Measurements from ENCODE around the gene ZSCAN5B. TPM values are rescaled to one million over a fixed set of nuclear protein-coding genes. Genes with fewer than 3 reads are reported as not detected.

ZSCAN5B gene
- total and polyA plus RNA-seq, 2 of the 8 experiments (the other 6 are each of a cell fraction or from before 2014, with no cell fraction given) = not detected

DNA sequence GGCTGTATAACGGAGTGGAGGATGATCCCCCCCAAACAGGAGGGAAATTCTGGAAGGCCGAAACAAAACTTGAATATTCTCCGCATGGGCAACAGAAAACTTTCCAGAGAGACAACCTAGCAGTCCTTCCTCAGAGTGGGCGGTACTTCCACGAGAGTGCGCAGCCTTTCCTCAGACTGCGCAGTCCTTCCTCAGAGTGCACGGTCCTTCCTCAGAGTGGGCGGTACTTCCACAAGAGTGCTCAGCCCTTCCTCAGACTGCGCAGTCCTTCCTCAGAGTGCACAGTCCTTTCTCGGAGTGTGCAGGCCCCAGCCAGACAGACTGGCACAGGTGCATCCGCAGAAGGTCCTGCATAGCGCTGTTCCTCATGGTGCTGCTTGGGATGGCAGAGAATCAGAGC is 34.5 kb downstream of the ZSCAN5B start (continued):
- TF ChIP-seq, protein P1, sequence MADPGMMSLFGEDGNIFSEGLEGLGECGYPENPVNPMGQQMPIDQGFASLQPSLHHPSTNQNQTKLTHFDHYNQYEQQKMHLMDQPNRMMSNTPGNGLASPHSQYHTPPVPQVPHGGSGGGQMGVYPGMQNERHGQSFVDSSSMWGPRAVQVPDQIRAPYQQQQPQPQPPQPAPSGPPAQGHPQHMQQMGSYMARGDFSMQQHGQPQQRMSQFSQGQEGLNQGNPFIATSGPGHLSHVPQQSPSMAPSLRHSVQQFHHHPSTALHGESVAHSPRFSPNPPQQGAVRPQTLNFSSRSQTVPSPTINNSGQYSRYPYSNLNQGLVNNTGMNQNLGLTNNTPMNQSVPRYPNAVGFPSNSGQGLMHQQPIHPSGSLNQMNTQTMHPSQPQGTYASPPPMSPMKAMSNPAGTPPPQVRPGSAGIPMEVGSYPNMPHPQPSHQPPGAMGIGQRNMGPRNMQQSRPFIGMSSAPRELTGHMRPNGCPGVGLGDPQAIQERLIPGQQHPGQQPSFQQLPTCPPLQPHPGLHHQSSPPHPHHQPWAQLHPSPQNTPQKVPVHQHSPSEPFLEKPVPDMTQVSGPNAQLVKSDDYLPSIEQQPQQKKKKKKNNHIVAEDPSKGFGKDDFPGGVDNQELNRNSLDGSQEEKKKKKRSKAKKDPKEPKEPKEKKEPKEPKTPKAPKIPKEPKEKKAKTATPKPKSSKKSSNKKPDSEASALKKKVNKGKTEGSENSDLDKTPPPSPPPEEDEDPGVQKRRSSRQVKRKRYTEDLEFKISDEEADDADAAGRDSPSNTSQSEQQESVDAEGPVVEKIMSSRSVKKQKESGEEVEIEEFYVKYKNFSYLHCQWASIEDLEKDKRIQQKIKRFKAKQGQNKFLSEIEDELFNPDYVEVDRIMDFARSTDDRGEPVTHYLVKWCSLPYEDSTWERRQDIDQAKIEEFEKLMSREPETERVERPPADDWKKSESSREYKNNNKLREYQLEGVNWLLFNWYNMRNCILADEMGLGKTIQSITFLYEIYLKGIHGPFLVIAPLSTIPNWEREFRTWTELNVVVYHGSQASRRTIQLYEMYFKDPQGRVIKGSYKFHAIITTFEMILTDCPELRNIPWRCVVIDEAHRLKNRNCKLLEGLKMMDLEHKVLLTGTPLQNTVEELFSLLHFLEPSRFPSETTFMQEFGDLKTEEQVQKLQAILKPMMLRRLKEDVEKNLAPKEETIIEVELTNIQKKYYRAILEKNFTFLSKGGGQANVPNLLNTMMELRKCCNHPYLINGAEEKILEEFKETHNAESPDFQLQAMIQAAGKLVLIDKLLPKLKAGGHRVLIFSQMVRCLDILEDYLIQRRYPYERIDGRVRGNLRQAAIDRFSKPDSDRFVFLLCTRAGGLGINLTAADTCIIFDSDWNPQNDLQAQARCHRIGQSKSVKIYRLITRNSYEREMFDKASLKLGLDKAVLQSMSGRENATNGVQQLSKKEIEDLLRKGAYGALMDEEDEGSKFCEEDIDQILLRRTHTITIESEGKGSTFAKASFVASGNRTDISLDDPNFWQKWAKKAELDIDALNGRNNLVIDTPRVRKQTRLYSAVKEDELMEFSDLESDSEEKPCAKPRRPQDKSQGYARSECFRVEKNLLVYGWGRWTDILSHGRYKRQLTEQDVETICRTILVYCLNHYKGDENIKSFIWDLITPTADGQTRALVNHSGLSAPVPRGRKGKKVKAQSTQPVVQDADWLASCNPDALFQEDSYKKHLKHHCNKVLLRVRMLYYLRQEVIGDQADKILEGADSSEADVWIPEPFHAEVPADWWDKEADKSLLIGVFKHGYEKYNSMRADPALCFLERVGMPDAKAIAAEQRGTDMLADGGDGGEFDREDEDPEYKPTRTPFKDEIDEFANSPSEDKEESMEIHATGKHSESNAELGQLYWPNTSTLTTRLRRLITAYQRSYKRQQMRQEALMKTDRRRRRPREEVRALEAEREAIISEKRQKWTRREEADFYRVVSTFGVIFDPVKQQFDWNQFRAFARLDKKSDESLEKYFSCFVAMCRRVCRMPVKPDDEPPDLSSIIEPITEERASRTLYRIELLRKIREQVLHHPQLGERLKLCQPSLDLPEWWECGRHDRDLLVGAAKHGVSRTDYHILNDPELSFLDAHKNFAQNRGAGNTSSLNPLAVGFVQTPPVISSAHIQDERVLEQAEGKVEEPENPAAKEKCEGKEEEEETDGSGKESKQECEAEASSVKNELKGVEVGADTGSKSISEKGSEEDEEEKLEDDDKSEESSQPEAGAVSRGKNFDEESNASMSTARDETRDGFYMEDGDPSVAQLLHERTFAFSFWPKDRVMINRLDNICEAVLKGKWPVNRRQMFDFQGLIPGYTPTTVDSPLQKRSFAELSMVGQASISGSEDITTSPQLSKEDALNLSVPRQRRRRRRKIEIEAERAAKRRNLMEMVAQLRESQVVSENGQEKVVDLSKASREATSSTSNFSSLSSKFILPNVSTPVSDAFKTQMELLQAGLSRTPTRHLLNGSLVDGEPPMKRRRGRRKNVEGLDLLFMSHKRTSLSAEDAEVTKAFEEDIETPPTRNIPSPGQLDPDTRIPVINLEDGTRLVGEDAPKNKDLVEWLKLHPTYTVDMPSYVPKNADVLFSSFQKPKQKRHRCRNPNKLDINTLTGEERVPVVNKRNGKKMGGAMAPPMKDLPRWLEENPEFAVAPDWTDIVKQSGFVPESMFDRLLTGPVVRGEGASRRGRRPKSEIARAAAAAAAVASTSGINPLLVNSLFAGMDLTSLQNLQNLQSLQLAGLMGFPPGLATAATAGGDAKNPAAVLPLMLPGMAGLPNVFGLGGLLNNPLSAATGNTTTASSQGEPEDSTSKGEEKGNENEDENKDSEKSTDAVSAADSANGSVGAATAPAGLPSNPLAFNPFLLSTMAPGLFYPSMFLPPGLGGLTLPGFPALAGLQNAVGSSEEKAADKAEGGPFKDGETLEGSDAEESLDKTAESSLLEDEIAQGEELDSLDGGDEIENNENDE (IDR thresholded peaks at IDR 0.05; ENCODE audit: insufficient replicate concordance, low read length) = no peak
- no peak for TF ChIP-seq BCL11A (IDR thresholded peaks at IDR 0.05; ENCODE audit: low read depth in 2 of 2, low read length in 2 of 2)
- TF ChIP-seq GTF2F1 (IDR thresholded peaks at IDR 0.05; ENCODE audit: borderline replicate concordance, low read depth, low read length) = no peak
- TF ChIP-seq EP300 (IDR thresholded peaks at IDR 0.05; ENCODE audit: borderline replicate concordance in 1 of 2, low read depth in 2 of 2, low read length in 2 of 2) = no peak

Measured in H1 (cell line).